Measurements from ENCODE around the gene MAG.
"Not testable (repeated sequence)": the region's sequence is repeated elsewhere in the genome, so short reads cannot be mapped to it uniquely, and the experiment has no call there.

The MAG gene

GRCh38 chr19:35357867-35358573 lies 66.1 kb downstream of the MAG start, which contains the start of gene FFAR3:
FFAR3 (plus strand) TSS chr19:35358460; CDS start chr19:35358891, 431 bp downstream.
- DNase-seq (ENCODE audit: low read depth in 2 of 3, low spot score in 2 of 3): no peak

- DNase-seq (ENCODE audit: low read depth in 2 of 3, low spot score in 2 of 3): not testable (repeated sequence)
Observed at GRCh38 chr19:35358834-35359233, 66.9 kb downstream of the MAG start.

GRCh38 chr19:35359395-35359794 lies 67.4 kb downstream of the MAG start:
- DNase-seq (ENCODE audit: low read depth in 2 of 3, low spot score in 2 of 3): not testable (repeated sequence)

GRCh38 chr19:35360081-35360480 lies 68.1 kb downstream of the MAG start:
- DNase-seq (ENCODE audit: low read depth in 2 of 3, low spot score in 2 of 3): not testable (repeated sequence)

GRCh38 chr19:35360880-35361420 lies 69.0 kb downstream of the MAG start:
- no peak for DNase-seq (ENCODE audit: low read depth in 2 of 3, low spot score in 2 of 3)

- DNase-seq (ENCODE audit: low read depth in 2 of 3, low spot score in 2 of 3): no peak
Observed at GRCh38 chr19:35362261-35363000, 70.5 kb downstream of the MAG start.

- no peak for DNase-seq (ENCODE audit: low read depth in 2 of 3, low spot score in 2 of 3)
Observed at GRCh38 chr19:35363001-35363590, 71.1 kb downstream of the MAG start.

Measured in activated CD8-positive, alpha-beta memory T cell treated with anti-CD3 and anti-CD28 coated beads for 48 hours (primary cell).